Measurements from ENCODE around the gene SLC16A5.

Gene SLC16A5

DNA sequence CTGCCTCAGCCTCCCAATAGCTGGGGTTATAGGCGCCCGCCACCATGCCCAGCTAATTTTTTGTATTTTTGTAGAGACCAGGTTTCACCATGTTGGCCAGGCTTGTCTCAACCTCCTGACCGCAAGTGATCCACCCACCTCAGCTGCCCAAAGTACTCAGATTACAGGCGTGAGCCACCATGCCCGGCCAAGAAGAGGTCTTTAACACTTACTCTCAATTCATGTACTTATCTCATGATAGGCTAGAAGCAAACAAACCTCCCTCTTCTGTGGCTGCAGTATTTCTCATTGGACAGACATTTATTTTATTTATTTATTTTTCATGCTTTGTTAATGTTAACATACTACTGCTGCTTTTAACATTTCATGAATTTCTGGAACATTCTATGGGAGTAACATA, 50.8 kb downstream of the SLC16A5 start:
- DNase-seq (ENCODE audit: insufficient read length, low spot score) (no peak), FAIRE-seq (no peak)
- no peak for TF ChIP-seq POLR2AphosphoS5 (IDR thresholded peaks at IDR 0.05; ENCODE audit: low read depth, low read length)
- no peak for TF ChIP-seq POLR2A (IDR thresholded peaks at IDR 0.05; ENCODE audit: low read depth, low read length)
- no peak for TF ChIP-seq SPI1 (IDR thresholded peaks at IDR 0.05; ENCODE audit: low read depth, low read length)
- no peak for TF ChIP-seq POU2F2 (IDR thresholded peaks at IDR 0.05; ENCODE audit: low read depth, low read length)
- no peak for TF ChIP-seq TAF1 (IDR thresholded peaks at IDR 0.05; ENCODE audit: low read depth, low read length)
- TF ChIP-seq PAX5 (IDR thresholded peaks at IDR 0.05; ENCODE audit: insufficient read depth, low read length, severe bottlenecking) = no peak

DNA sequence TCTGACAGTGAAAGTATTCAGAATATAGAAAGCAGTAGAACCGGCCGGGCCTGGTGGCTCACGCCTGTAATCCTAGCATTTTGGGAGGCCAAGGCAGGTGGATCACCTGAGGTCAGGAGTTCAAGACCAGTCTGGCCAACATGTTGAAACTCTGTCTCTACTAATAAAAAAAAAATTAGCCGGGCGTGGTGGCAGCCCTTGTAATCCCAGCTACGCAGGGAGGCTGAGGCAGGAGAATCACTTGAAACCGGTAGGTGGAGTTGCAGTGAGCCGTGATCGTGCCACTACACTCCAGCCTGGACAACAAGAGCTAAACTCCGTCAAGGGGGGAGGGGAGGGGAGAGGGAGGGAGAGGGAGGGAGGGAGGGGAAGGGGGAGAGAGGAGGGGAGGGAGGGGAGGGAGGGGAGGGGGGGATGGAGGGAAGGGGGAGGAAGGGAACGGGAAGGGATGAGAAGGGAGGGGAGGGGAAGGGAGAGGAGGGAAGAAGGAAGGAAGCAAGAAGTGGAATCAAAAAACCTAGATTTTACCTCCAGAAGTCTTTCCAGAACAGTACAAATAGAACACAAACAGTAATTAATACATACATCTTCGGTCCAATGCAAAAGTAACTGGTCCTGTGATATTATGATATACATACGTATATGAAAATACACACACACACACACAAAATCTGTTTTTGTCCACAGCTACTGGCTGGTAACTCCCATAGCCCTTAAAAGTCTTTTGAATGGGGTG, 54.6 kb downstream of the SLC16A5 start:
- FAIRE-seq = no peak
- DNase-seq (ENCODE audit: insufficient read length, low spot score) = no peak
- TF ChIP-seq TAF1 (IDR thresholded peaks at IDR 0.05; ENCODE audit: low read depth, low read length) = no peak
- no peak for TF ChIP-seq POU2F2 (IDR thresholded peaks at IDR 0.05; ENCODE audit: low read depth, low read length)
- no peak for TF ChIP-seq PAX5 (IDR thresholded peaks at IDR 0.05; ENCODE audit: insufficient read depth, low read length, severe bottlenecking)
- TF ChIP-seq POLR2AphosphoS5 (IDR thresholded peaks at IDR 0.05; ENCODE audit: low read depth, low read length) = no peak
- TF ChIP-seq SPI1 (IDR thresholded peaks at IDR 0.05; ENCODE audit: low read depth, low read length) = no peak
- TF ChIP-seq POLR2A (IDR thresholded peaks at IDR 0.05; ENCODE audit: low read depth, low read length) = no peak

DNA sequence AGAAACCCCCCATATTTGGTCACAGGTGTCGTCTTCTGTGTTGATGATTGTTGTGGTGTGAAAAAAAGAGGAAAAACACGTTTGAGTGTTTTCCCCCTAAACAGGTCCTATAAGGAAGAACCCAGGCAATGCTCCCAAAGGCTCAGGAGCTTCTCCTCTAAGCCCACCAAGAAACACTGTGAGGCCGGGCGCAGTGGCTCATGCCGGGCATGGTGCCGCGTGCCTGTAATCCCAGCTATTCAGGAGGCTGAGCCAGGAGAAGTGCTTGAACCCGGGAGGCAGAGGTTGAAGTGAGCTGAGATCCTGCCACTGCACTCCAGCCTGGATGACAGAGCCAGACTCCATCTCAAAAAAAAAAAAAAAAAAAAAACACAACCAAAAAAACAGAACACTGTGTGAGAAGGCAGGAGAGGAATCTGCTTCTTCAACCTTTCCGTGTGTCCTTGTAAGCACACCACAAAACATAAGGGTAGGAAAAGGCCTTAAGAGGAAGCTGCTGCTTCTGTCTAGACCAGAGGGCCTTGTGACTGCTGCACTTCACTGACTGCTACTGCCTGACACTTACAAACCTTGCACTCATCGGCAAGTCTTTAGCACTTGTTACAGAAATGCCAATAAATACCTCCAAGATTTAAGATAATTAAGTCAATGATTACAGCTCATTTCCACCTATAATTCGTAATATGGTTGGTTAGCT, 57.2 kb downstream of the SLC16A5 start:
- FAIRE-seq (no peak), DNase-seq (ENCODE audit: insufficient read length, low spot score) (no peak)
- TF ChIP-seq TAF1 (IDR thresholded peaks at IDR 0.05; ENCODE audit: low read depth, low read length) (no peak), SPI1 (IDR thresholded peaks at IDR 0.05; ENCODE audit: low read depth, low read length) (no peak)

DNA sequence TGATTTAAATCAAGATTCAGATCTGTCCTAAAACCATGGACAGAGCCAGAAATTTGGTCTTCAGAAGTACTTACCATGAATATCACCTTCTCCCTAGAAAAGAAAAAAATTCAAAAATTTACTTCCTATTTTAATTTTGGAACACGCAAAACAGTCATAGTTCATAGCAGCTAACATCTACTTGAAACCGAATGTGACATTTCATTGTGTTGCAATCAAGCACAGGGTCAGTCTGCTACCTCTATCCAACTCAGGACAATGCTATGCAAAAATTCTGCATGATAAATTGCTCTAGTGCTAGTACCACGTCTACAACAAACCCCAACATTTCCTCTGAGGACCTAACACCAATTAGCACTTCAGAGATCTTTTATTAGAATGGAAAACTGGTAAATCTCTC, 58.8 kb downstream of the SLC16A5 start:
- DNase-seq (ENCODE audit: insufficient read length, low spot score) (no peak), FAIRE-seq (no peak)
- no peak for TF ChIP-seq POU2F2 (IDR thresholded peaks at IDR 0.05; ENCODE audit: low read depth, low read length)
- no peak for TF ChIP-seq TAF1 (IDR thresholded peaks at IDR 0.05; ENCODE audit: low read depth, low read length)
- TF ChIP-seq POLR2AphosphoS5 (IDR thresholded peaks at IDR 0.05; ENCODE audit: low read depth, low read length) = no peak
- no peak for TF ChIP-seq SPI1 (IDR thresholded peaks at IDR 0.05; ENCODE audit: low read depth, low read length)
- TF ChIP-seq POLR2A (IDR thresholded peaks at IDR 0.05; ENCODE audit: low read depth, low read length) = no peak
- no peak for TF ChIP-seq PAX5 (IDR thresholded peaks at IDR 0.05; ENCODE audit: insufficient read depth, low read length, severe bottlenecking)

DNA sequence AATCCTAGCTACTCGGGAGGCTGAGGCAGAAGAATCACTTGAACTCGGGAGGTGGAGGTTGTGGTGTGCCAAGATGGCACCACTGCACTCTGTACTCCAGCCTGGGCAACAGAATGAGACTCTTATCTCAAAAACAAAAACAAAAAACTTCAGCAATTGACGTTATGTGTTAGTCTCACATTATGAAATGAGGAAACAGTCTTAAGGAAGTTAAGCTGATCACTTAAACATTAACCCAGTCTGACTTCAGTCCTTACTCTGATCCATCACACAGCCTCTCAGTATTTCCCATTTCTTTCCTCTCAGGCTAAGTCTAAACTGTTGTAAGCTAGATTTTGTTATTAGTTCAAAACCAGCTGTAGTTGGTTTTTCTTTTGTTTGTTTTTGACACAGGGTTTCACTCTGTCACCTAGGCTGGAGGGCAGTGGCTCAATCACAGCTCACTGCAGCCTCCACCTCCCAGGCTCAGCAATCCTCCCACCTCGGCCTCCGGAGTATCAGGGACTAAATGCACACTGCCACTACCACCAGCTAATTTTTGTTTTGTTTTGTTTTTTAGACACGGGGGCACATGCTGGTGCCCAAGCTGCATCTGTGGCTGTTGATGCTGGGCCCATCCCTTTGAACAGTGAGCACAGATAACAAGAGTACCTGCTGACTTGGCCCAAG, 60.3 kb downstream of the SLC16A5 start:
- FAIRE-seq (no peak), DNase-seq (ENCODE audit: insufficient read length, low spot score) (no peak)
- TF ChIP-seq TAF1 (IDR thresholded peaks at IDR 0.05; ENCODE audit: low read depth, low read length) = no peak
- TF ChIP-seq POU2F2 (IDR thresholded peaks at IDR 0.05; ENCODE audit: low read depth, low read length) = no peak
- TF ChIP-seq POLR2AphosphoS5 (IDR thresholded peaks at IDR 0.05; ENCODE audit: low read depth, low read length) = no peak
- TF ChIP-seq POLR2A (IDR thresholded peaks at IDR 0.05; ENCODE audit: low read depth, low read length) = no peak
- no peak for TF ChIP-seq PAX5 (IDR thresholded peaks at IDR 0.05; ENCODE audit: insufficient read depth, low read length, severe bottlenecking)
- no peak for TF ChIP-seq SPI1 (IDR thresholded peaks at IDR 0.05; ENCODE audit: low read depth, low read length)

DNA sequence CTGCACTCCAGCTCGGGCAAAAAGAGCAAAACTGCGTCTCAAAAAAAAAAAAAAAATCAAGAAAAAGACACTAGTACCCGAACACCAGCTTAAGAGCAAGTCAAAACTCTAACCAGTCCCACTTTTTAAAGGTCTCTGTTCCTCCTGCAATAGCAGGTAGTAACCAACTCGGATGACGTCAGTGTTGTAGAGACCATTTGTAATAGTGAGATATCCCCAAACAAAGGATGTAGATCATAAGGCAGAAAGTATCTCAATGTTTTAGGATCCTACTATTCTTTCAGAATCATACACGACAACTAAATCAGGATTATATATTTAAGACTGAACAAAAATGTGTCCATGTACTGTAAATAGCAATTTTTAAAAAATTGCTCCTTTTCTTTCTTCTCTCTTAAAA, 64.2 kb downstream of the SLC16A5 start:
- DNase-seq (ENCODE audit: insufficient read length, low spot score) = no peak
- TF ChIP-seq POLR2AphosphoS5 (IDR thresholded peaks at IDR 0.05; ENCODE audit: low read depth, low read length) = no peak
- no peak for TF ChIP-seq TAF1 (IDR thresholded peaks at IDR 0.05; ENCODE audit: low read depth, low read length)
- TF ChIP-seq PAX5 (IDR thresholded peaks at IDR 0.05; ENCODE audit: insufficient read depth, low read length, severe bottlenecking) = no peak
- no peak for TF ChIP-seq POU2F2 (IDR thresholded peaks at IDR 0.05; ENCODE audit: low read depth, low read length)
- TF ChIP-seq POLR2A (IDR thresholded peaks at IDR 0.05; ENCODE audit: low read depth, low read length) = no peak
- no peak for TF ChIP-seq SPI1 (IDR thresholded peaks at IDR 0.05; ENCODE audit: low read depth, low read length)
- no peak for FAIRE-seq

DNA sequence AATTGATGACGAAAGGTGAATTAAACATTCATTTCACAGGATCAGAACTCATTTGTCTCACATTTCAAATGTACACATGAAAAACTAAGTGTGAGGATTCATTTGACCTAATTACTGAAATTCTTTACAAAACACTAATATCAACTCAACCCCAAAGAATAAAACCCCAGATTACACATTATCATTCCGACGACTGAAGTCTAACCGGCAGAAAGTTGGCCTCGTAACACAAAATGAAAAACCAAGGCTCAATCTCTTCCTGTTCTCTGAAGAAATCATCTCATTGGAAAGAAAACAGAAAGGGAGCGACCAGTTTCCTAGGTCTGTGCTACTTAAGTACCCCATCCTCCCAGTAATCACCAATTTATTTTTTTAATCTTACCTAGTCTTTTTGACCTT, 64.8 kb downstream of the SLC16A5 start:
- DNase-seq (ENCODE audit: insufficient read length, low spot score) = no peak
- TF ChIP-seq POLR2AphosphoS5 (IDR thresholded peaks at IDR 0.05; ENCODE audit: low read depth, low read length) (no peak), PAX5 (IDR thresholded peaks at IDR 0.05; ENCODE audit: insufficient read depth, low read length, severe bottlenecking) (no peak), TAF1 (IDR thresholded peaks at IDR 0.05; ENCODE audit: low read depth, low read length) (no peak), POU2F2 (IDR thresholded peaks at IDR 0.05; ENCODE audit: low read depth, low read length) (no peak), SPI1 (IDR thresholded peaks at IDR 0.05; ENCODE audit: low read depth, low read length) (no peak), POLR2A (IDR thresholded peaks at IDR 0.05; ENCODE audit: low read depth, low read length) (no peak)
- no peak for FAIRE-seq

DNA sequence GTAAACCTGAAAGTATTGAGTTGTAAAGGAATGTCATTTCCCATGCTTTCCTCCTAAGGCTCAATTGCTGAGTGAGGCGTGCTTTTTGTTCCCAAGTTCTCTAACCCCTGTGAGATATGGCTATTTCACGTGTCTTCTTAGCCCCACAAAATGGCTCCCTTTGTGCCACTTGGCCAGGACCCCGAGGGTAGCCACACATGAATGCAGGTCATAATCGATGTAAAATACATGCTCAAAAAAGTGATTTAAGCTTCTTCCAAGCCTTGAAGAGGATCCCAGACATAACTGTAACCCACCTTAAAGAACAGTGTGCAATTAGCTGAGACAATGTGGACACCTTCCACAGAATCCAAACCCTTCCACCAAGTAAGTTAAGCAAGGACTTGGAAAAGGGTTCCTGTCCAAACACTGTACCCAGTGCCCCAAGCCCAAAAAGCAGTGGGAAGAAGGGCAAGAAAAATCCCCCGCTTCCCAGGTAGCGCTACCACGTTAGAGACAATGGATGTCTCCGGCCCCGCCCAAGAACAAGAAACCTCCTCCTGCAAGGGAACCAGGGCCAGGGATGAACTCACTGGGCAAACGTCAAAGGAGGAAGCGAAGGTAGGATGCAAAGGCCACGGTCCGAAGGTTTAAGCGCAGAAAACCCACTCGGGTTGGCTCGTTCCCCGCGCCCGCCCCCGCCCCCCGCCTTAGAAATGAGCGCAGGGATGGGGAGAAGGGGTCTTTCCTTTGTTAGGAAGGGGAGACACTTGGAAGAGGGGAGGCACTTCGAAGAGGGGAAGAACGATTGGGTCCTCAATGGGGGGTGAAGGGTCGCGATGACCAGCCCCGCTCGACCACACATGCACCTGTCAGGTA, 65.4 kb downstream of the SLC16A5 start:
- no peak for TF ChIP-seq POLR2A (IDR thresholded peaks at IDR 0.05; ENCODE audit: low read depth, low read length)
- TF ChIP-seq SPI1 (IDR thresholded peaks at IDR 0.05; ENCODE audit: low read depth, low read length) = no peak
- TF ChIP-seq PAX5 (IDR thresholded peaks at IDR 0.05; ENCODE audit: insufficient read depth, low read length, severe bottlenecking) = no peak
- TF ChIP-seq POLR2AphosphoS5 (IDR thresholded peaks at IDR 0.05; ENCODE audit: low read depth, low read length) = no peak
- TF ChIP-seq POU2F2 (IDR thresholded peaks at IDR 0.05; ENCODE audit: low read depth, low read length) = no peak
- no peak for TF ChIP-seq TAF1 (IDR thresholded peaks at IDR 0.05; ENCODE audit: low read depth, low read length)
- FAIRE-seq (peak; percentile 51), DNase-seq (ENCODE audit: insufficient read length, low spot score) (no peak)
